K562 (cell line): Measurements from ENCODE around the gene PTH2. TPM values are rescaled to one million over a fixed set of nuclear protein-coding genes. Genes with fewer than 3 reads are reported as not detected.

Experiments
- ASH1L ChIP-seq: fragments of 450-650 bp; IDR thresholded peaks from 2 replicates; pipeline ENCODE4 v1.6.1; 2018; ENCODE audit warnings: borderline replicate concordance, mild to moderate bottlenecking, low read depth; ENCODE audit not compliant: partially characterized antibody
- CCAR2 ChIP-seq: fragments of 200-400 bp; formaldehyde crosslinking; IDR thresholded peaks from 2 replicates; pipeline ENCODE4 v1.6.1; 2017; ENCODE audit warnings: mild to moderate bottlenecking, low read depth, low read length
- CREB1 ChIP-seq, 2 experiments: sonication (generic) in 1 of 2; formaldehyde crosslinking in 1 of 2; IDR thresholded peaks; 2 replicates each; pipeline versions ENCODE4 v1.6.1 to v1.8.0; 2012 to 2022; ENCODE audit warnings: inconsistent platforms in 1 of 2, mild to moderate bottlenecking in 1 of 2, missing genetic modification reagents in 1 of 2, moderate library complexity in 1 of 2
- CXXC5 ChIP-seq: fragments of 250-450 bp; sonication (Bioruptor Pico); IDR thresholded peaks from 2 replicates; pipeline ENCODE4 v1.8.0; 2022; ENCODE audit warnings: inconsistent platforms, mild to moderate bottlenecking, moderate library complexity
- GTF2A2 ChIP-seq: IDR thresholded peaks from 2 replicates; pipeline ENCODE4 v1.6.1; 2016; ENCODE audit warnings: mild to moderate bottlenecking, missing genetic modification characterization, missing compliant biosample characterization
- GTF3C2 ChIP-seq: IDR thresholded peaks from 3 replicates; pipeline ENCODE4 v1.6.1; 2011; ENCODE audit warnings: borderline replicate concordance, mild to moderate bottlenecking, moderate library complexity; ENCODE audit not compliant: insufficient read length; ENCODE audit errors: extremely low read depth
- MXI1 ChIP-seq: IDR thresholded peaks from 2 replicates; pipeline ENCODE4 v1.6.1; 2011; ENCODE audit warnings: low read depth, mild to moderate bottlenecking, improper control_type of control experiment, low read length
- NEUROD1 ChIP-seq: fragments of 150-350 bp; IDR thresholded peaks from 2 replicates; pipeline ENCODE4 v1.6.1; 2014; ENCODE audit warnings: borderline replicate concordance, low read length, low read depth; ENCODE audit not compliant: partially characterized antibody
- NFIX ChIP-seq: fragments of 250-450 bp; sonication (Bioruptor Pico); IDR thresholded peaks from 2 replicates; pipeline ENCODE4 v1.4.0; 2020; ENCODE audit warnings: low read depth, mild to moderate bottlenecking, moderate library complexity
- TBP ChIP-seq: optimal IDR thresholded peaks from 2 replicates; pipeline ENCODE3; 2011; ENCODE audit warnings: low read depth, low read length, improper control_type of control experiment
- TRIM28 ChIP-seq: fragments of 450-650 bp; IDR thresholded peaks from 2 replicates; pipeline ENCODE4 v1.6.1; 2017
- U2AF1 ChIP-seq: fragments of 200-400 bp; formaldehyde crosslinking; optimal IDR thresholded peaks from 2 replicates; pipeline ENCODE3; 2017; ENCODE audit warnings: mild to moderate bottlenecking, low read depth, low read length, moderate library complexity
- ZMIZ1 ChIP-seq, 2 experiments: fragments of 150-350 bp in 1 of 2; IDR thresholded peaks; 2 replicates each; pipeline ENCODE4 v1.6.1; 2012 to 2016; ENCODE audit warnings: low read depth in 2 of 2, low read length in 2 of 2, mild to moderate bottlenecking in 1 of 2, moderate library complexity in 1 of 2
- ZNF583 ChIP-seq: fragments of 250-450 bp; sonication (Bioruptor Pico); IDR thresholded peaks from 2 replicates; pipeline ENCODE4 v1.4.0; 2020
- polyA plus RNA-seq, 8 experiments: library from polyadenylated mRNA; depleted of rRNA in 4 of 8; stranded (reverse) in 5 of 8; unstranded in 3 of 8; fragments of >200 nt; fragmentation: Nextera tagmentation in 2 of 8; fragmentation: Illumina TruSeq in 1 of 8; extraction: Ambion mirVana in 2 of 8; extraction: Trizol in 1 of 8; gene quantifications; 2 replicates each; pipeline versions ENCODE4 v1.2.1 to v1.2.3, GENCODE V29; 2011 to 2014; ENCODE audit warnings: inconsistent platforms in 1 of 8, missing spikeins in 1 of 8
- total RNA-seq, 7 experiments: library from RNA; depleted of rRNA in 6 of 7; stranded (reverse); fragments of >200 nt in 6 of 7; fragmentation: Illumina TruSeq in 2 of 7; extraction: Trizol in 2 of 7; gene quantifications; 2 replicates each; pipeline versions ENCODE4 v1.2.1 to v1.2.3, GENCODE V29; 2011 to 2021; ENCODE audit warnings: low replicate concordance in 1 of 7
- TF ChIP-seq, protein P1 (sequence below), 3 experiments: IDR thresholded peaks in 2 of 3; conservative IDR thresholded peaks in 1 of 3; 2 replicates each; pipeline ENCODE4 v1.5.1; 2011 to 2012; ENCODE audit warnings: low read length in 3 of 3, mild to moderate bottlenecking in 3 of 3, control low read depth in 2 of 3, improper control_type of control experiment in 1 of 3, inconsistent platforms in 1 of 3, low read depth in 1 of 3, mixed read lengths in 1 of 3, moderate library complexity in 1 of 3; ENCODE audit not compliant: insufficient read depth in 2 of 3
- TF ChIP-seq, protein P2 (sequence below): sonication (generic); formaldehyde crosslinking; IDR thresholded peaks from 2 replicates; pipeline ENCODE4 v1.8.0; 2022; ENCODE audit warnings: mild to moderate bottlenecking, missing genetic modification reagents

PTH2 gene
- total and polyA plus RNA-seq, 9 of the 15 experiments (the other 6 are each of a cell fraction or from before 2014, with no cell fraction given): 1.3 TPM; not detected in 8

- 0 out of 2 replicates have a peak, but pooled peaks have one; percentile 6 for TF ChIP-seq MXI1
- TF ChIP-seq NFIX: no peak
- TF ChIP-seq, protein P1, sequence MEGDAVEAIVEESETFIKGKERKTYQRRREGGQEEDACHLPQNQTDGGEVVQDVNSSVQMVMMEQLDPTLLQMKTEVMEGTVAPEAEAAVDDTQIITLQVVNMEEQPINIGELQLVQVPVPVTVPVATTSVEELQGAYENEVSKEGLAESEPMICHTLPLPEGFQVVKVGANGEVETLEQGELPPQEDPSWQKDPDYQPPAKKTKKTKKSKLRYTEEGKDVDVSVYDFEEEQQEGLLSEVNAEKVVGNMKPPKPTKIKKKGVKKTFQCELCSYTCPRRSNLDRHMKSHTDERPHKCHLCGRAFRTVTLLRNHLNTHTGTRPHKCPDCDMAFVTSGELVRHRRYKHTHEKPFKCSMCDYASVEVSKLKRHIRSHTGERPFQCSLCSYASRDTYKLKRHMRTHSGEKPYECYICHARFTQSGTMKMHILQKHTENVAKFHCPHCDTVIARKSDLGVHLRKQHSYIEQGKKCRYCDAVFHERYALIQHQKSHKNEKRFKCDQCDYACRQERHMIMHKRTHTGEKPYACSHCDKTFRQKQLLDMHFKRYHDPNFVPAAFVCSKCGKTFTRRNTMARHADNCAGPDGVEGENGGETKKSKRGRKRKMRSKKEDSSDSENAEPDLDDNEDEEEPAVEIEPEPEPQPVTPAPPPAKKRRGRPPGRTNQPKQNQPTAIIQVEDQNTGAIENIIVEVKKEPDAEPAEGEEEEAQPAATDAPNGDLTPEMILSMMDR (IDR thresholded peaks at IDR 0.05 in 2 of 3, conservative IDR thresholded peaks at IDR 0.05 in 1 of 3; ENCODE audit: insufficient read depth in 2 of 3, low read depth in 1 of 3, low read length in 3 of 3): peak; percentile 86 to 94 (median 88)
- TF ChIP-seq NEUROD1: no peak
- peak in 1 of 2 experiments; percentile 23; a peak in 1 of 4 replicates for TF ChIP-seq ZMIZ1 (IDR thresholded peaks at IDR 0.05; ENCODE audit: low read depth in 2 of 2, low read length in 2 of 2)
- no peak for TF ChIP-seq GTF3C2
- TF ChIP-seq, protein P2, sequence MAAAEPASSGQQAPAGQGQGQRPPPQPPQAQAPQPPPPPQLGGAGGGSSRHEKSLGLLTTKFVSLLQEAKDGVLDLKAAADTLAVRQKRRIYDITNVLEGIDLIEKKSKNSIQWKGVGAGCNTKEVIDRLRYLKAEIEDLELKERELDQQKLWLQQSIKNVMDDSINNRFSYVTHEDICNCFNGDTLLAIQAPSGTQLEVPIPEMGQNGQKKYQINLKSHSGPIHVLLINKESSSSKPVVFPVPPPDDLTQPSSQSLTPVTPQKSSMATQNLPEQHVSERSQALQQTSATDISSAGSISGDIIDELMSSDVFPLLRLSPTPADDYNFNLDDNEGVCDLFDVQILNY (CRISPR knock-in tag): no peak
- TF ChIP-seq ASH1L: no peak
- TF ChIP-seq U2AF1: no peak
- TF ChIP-seq GTF2A2 (tag): no peak
- peak; percentile 37; the same call in 1 of the 2 replicates for TF ChIP-seq TRIM28
- peak; percentile 64 for TF ChIP-seq CREB1 (IDR thresholded peaks at IDR 0.05)
- peak; percentile 67; the same call in 1 of the 2 replicates for TF ChIP-seq CREB1 (CRISPR knock-in tag; IDR thresholded peaks at IDR 0.05)
- peak; percentile 77 for TF ChIP-seq CXXC5 (CRISPR knock-in tag)
- TF ChIP-seq CCAR2: no peak
- peak; percentile 40 for TF ChIP-seq TBP
- TF ChIP-seq ZNF583 (CRISPR knock-in tag): no peak
These were observed 20.3 kb upstream of the PTH2 start (continued) for GRCh38 chr19:49443366-49444099.
